H9 (cell line): Measurements from ENCODE around the gene CDK15. TPM values are rescaled to one million over a fixed set of nuclear protein-coding genes. Genes with fewer than 3 reads are reported as not detected.

ENCODE experiments used
- DNase-seq: peaks from one replicate; pipeline ENCODE4 v3.0.0-alpha.2; 2017
- H2AFZ ChIP-seq: one replicate; pipeline ENCODE4 v1.6.1; 2013; ENCODE audit warnings: mild to moderate bottlenecking, low read length, control low read depth, moderate library complexity
- H2AK5ac ChIP-seq: 2 replicates; pipeline ENCODE4 v1.6.1; 2013; ENCODE audit warnings: low read length, control low read depth, mixed read lengths; ENCODE audit not compliant: insufficient read length
- H2BK120ac ChIP-seq: one replicate; pipeline ENCODE4 v1.6.1; 2013; ENCODE audit warnings: low read depth, mild to moderate bottlenecking, low read length, control low read depth, inconsistent platforms; ENCODE audit not compliant: poor library complexity, severe bottlenecking
- H2BK12ac ChIP-seq: 2 replicates; pipeline ENCODE4 v1.6.1; 2013; ENCODE audit warnings: low read length, control low read depth, mixed read lengths, low read depth; ENCODE audit not compliant: insufficient read length
- H2BK15ac ChIP-seq: 2 replicates; pipeline ENCODE4 v1.6.1; 2013; ENCODE audit warnings: low read depth, low read length, control low read depth
- H2BK20ac ChIP-seq: one replicate; pipeline ENCODE4 v1.6.1; 2013; ENCODE audit warnings: low read depth, mild to moderate bottlenecking, low read length, control low read depth, inconsistent platforms; ENCODE audit not compliant: poor library complexity, severe bottlenecking
- H2BK5ac ChIP-seq: 2 replicates; pipeline ENCODE4 v1.6.1; 2013; ENCODE audit warnings: low read length, control low read depth, mixed read lengths; ENCODE audit not compliant: insufficient read length
- H3K14ac ChIP-seq: 2 replicates; pipeline ENCODE4 v1.6.1; 2013; ENCODE audit warnings: low read length, control low read depth; ENCODE audit not compliant: insufficient read depth
- H3K18ac ChIP-seq: 2 replicates; pipeline ENCODE4 v1.6.1; 2013; ENCODE audit warnings: low read depth, mild to moderate bottlenecking, mixed read lengths, low read length, control low read depth; ENCODE audit not compliant: insufficient read length
- H3K23ac ChIP-seq: 2 replicates; pipeline ENCODE4 v1.6.1; 2013; ENCODE audit warnings: low read length, control low read depth, mixed read lengths, low read depth; ENCODE audit not compliant: insufficient read length
- H3K23me2 ChIP-seq: 2 replicates; pipeline ENCODE4 v1.6.1; 2013; ENCODE audit warnings: low read depth, mild to moderate bottlenecking, mixed read lengths, low read length, control low read depth; ENCODE audit not compliant: insufficient read length, poor library complexity, severe bottlenecking
- H3K27ac ChIP-seq: 2 replicates; pipeline ENCODE4 v1.5.1; 2013; ENCODE audit warnings: low read length, control low read depth, mixed read lengths, low read depth; ENCODE audit not compliant: insufficient read length
- H3K27me3 ChIP-seq: 2 replicates; pipeline ENCODE4 v1.6.1; 2013; ENCODE audit warnings: low read length, control low read depth, inconsistent platforms; ENCODE audit not compliant: insufficient read depth
- H3K4ac ChIP-seq: 2 replicates; pipeline ENCODE4 v1.6.1; 2013; ENCODE audit warnings: low read depth, mild to moderate bottlenecking, control low read depth, inconsistent platforms, low read length, moderate library complexity
- H3K4me1 ChIP-seq: 2 replicates; pipeline ENCODE4 v1.6.1; 2013; ENCODE audit warnings: low read length, control low read depth, inconsistent platforms; ENCODE audit not compliant: insufficient read depth
- H3K4me2 ChIP-seq: 2 replicates; pipeline ENCODE4 v1.6.1; 2013; ENCODE audit warnings: low read length, control low read depth, mixed read lengths; ENCODE audit not compliant: insufficient read length, insufficient read depth
- H3K56ac ChIP-seq: 2 replicates; pipeline ENCODE4 v1.6.1; 2013; ENCODE audit warnings: low read depth, mild to moderate bottlenecking, mixed read lengths, low read length, control low read depth; ENCODE audit not compliant: insufficient read length
- H3K79me1 ChIP-seq: 2 replicates; pipeline ENCODE4 v1.6.1; 2013; ENCODE audit warnings: low read depth, mild to moderate bottlenecking, moderate library complexity, low read length, control low read depth, inconsistent platforms; ENCODE audit not compliant: insufficient read depth, poor library complexity, severe bottlenecking
- H3K79me2 ChIP-seq: 2 replicates; pipeline ENCODE4 v1.6.1; 2013; ENCODE audit warnings: low read length, control low read depth, inconsistent platforms; ENCODE audit not compliant: insufficient read depth
- H3K9ac ChIP-seq: 2 replicates; pipeline ENCODE4 v1.6.1; 2013; ENCODE audit warnings: low read length, control low read depth, mixed read lengths; ENCODE audit not compliant: insufficient read length; ENCODE audit errors: extremely low read depth
- H3K9me3 ChIP-seq: one replicate; pipeline ENCODE4 v1.6.1; 2013; ENCODE audit warnings: low read depth, low read length, inconsistent platforms; ENCODE audit not compliant: control insufficient read depth
- H3T11ph ChIP-seq: one replicate; pipeline ENCODE4 v1.6.1; 2013; ENCODE audit warnings: mild to moderate bottlenecking, low read length, control low read depth, inconsistent platforms
- H4K20me1 ChIP-seq: one replicate; pipeline ENCODE4 v1.6.1; 2013; ENCODE audit not compliant: control insufficient read depth, insufficient read length, insufficient read depth
- H4K5ac ChIP-seq: 2 replicates; pipeline ENCODE4 v1.6.1; 2013; ENCODE audit warnings: low read depth, mild to moderate bottlenecking, mixed read lengths, low read length, control low read depth; ENCODE audit not compliant: insufficient read length
- H4K8ac ChIP-seq: replicated peaks from 2 replicates; pipeline ENCODE4 v1.6.1; 2013; ENCODE audit warnings: low read length, control low read depth, mixed read lengths, low read depth; ENCODE audit not compliant: insufficient read length
- H4K91ac ChIP-seq: 2 replicates; pipeline ENCODE4 v1.6.1; 2013; ENCODE audit warnings: low read depth, mild to moderate bottlenecking, moderate library complexity, mixed read lengths, low read length, control low read depth; ENCODE audit not compliant: insufficient read length
- H3K27ac Mint-ChIP-seq, 3 experiments: 2 replicates in 2 of 3; 3 replicates in 1 of 3; pipeline ENCODE4 v1.8.0; 2020 to 2021; ENCODE audit warnings: mixed read lengths in 3 of 3, mild to moderate bottlenecking in 1 of 3, moderate library complexity in 1 of 3
- H3K27me3 Mint-ChIP-seq: 2 replicates; pipeline ENCODE4 v1.8.0; 2021; ENCODE audit warnings: low read depth, mild to moderate bottlenecking, moderate library complexity, mixed read lengths
- H3K36me3 Mint-ChIP-seq, 3 experiments: 2 replicates in 2 of 3; 3 replicates in 1 of 3; pipeline ENCODE4 v1.8.0; 2020 to 2021; ENCODE audit warnings: low read depth in 3 of 3, mixed read lengths in 3 of 3; ENCODE audit not compliant: insufficient read depth in 1 of 3
- H3K4me1 Mint-ChIP-seq, 2 experiments: 2 replicates each; pipeline ENCODE4 v1.8.0; 2020; ENCODE audit warnings: mixed read lengths in 2 of 2
- H3K4me3 Mint-ChIP-seq, 2 experiments: 2 replicates in 1 of 2; 3 replicates in 1 of 2; pipeline ENCODE4 v1.8.0; 2020 to 2021; ENCODE audit warnings: mild to moderate bottlenecking in 2 of 2, mixed read lengths in 2 of 2, moderate library complexity in 1 of 2
- H3K9me3 Mint-ChIP-seq, 2 experiments: 2 replicates in 1 of 2; 3 replicates in 1 of 2; pipeline ENCODE4 v1.8.0; 2020; ENCODE audit warnings: mild to moderate bottlenecking in 2 of 2, mixed read lengths in 2 of 2, moderate library complexity in 1 of 2
- CTCF ChIP-seq: fragments of 200-600 bp; sonication (generic); conservative IDR thresholded peaks from 3 replicates; pipeline ENCODE4 v1.8.0; 2021; ENCODE audit warnings: antibody characterized with exemption, mild to moderate bottlenecking
- WGBS: extraction: QIAGEN DNeasy Blood & Tissue Kit; methylation state at CpG from one replicate; pipeline ENCODE4 v1.1.7; 2013; ENCODE audit warnings: missing lambda C conversion rate, low lambda C conversion rate, mixed read lengths; ENCODE audit not compliant: insufficient read length; ENCODE audit errors: extremely low coverage; 5-methylcytosine and 5-hydroxymethylcytosine counted together
- total RNA-seq: library from RNA; stranded (reverse); gene quantifications from 2 replicates; pipeline ENCODE4 v1.2.1, GENCODE V29; 2021

CDK15 gene
- total RNA-seq, 1 experiment from 2014 or later: not detected

DNA sequence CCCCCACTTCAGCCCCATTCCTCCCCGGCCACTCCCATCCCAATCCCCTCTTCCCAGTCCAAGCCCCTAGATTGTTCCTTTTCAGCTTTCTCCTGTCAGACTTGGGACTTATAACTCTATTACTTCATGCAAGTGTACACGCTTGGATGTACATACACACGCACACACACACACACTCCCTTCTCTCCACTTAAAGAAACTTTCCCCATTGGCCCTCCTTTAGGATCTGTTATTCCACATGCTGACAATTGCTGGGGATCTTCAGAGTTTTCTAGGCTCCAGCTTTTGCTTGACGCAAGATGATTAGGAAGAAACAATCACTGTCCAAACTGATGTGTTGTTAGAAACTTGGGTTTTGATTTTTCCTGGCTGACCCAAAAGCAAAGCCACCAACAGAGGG lies 75.4 kb downstream of the CDK15 start:
- Mint-ChIP-seq H3K9me3 (no peaks in the 10 kb centered on the region), H3K27me3 (peaks cover 7% of the 10 kb centered on the region), H3K4me1 (peaks cover 22 to 29% of the 10 kb centered on the region in 2 experiments), H3K36me3 (no peaks in the 10 kb centered on the region), H3K27ac (no peak overlapping the region), H3K4me3 (no peak overlapping the region; a peak in 1 of 5 replicates)
- Histone ChIP-seq H2AFZ (no peak overlapping the region), H2BK5ac (no peak overlapping the region), H3K18ac (no peak overlapping the region), H2BK20ac (no peak overlapping the region), H2BK12ac (no peak overlapping the region), H3K27ac (no peak overlapping the region), H3K23me2 (no peaks in the 10 kb centered on the region), H3K79me1 (no peaks in the 10 kb centered on the region), H3K9me3 (no peaks in the 10 kb centered on the region), H4K8ac (no peak overlapping the region), H3K9ac (no peak overlapping the region), H3K4me1 (0 out of 2 replicates have a peak, but pooled peaks cover 3% of the 10 kb centered on the region), H2BK120ac (no peak overlapping the region), H3K4ac (no peak overlapping the region), H3K4me2 (no peak overlapping the region), H3K79me2 (no peaks in the 10 kb centered on the region), H3K14ac (no peak overlapping the region), H4K91ac (no peak overlapping the region), H2BK15ac (no peak overlapping the region), H3K27me3 (no peaks in the 10 kb centered on the region; the same call in 1 of the 2 replicates), H3K56ac (no peak overlapping the region), H2AK5ac (no peak overlapping the region), H3T11ph (no peak overlapping the region), H3K23ac (no peak overlapping the region), H4K5ac (no peak overlapping the region), H4K20me1 (no peaks in the 10 kb centered on the region)
- TF ChIP-seq CTCF: no peak
- DNase-seq: no peak
- no CpG with 5 or more reads among the region's 4 CpGs for WGBS
